K562 (cell line): ENCODE results near the gene SLC35E2B.
"Not testable (repeated sequence)": the region's sequence is repeated elsewhere in the genome, so short reads cannot be mapped to it uniquely, and the experiment has no call there.

ENCODE experiments used
- ARID2 ChIP-seq: fragments of 450-650 bp; IDR thresholded peaks from 2 replicates; pipeline ENCODE4 v1.6.1; 2017; ENCODE audit warnings: antibody characterized with exemption, mild to moderate bottlenecking
- EZH2 ChIP-seq: IDR thresholded peaks from 2 replicates; pipeline ENCODE4 v1.6.1; 2012; ENCODE audit warnings: low read depth, mild to moderate bottlenecking, inconsistent platforms, low read length, borderline replicate concordance
- GTF2F1 ChIP-seq: IDR thresholded peaks from 2 replicates; pipeline ENCODE4 v1.6.1; 2011; ENCODE audit warnings: low read depth, low read length, improper control_type of control experiment
- MAFK ChIP-seq: IDR thresholded peaks from 2 replicates; pipeline ENCODE4 v1.6.1; 2011; ENCODE audit warnings: low read length, improper control_type of control experiment
- RBM39 ChIP-seq: fragments of 200-400 bp; formaldehyde crosslinking; optimal IDR thresholded peaks from 2 replicates; pipeline ENCODE3; 2018; ENCODE audit warnings: low read depth, low read length
- ZNF431 ChIP-seq: sonication (generic); formaldehyde crosslinking; IDR thresholded peaks from 2 replicates; pipeline ENCODE4 v1.8.0; 2022; ENCODE audit warnings: mild to moderate bottlenecking, missing genetic modification reagents
- TF ChIP-seq, protein P1 (sequence below): fragments of 250-450 bp; sonication (Bioruptor Pico); IDR thresholded peaks from 2 replicates; pipeline ENCODE4 v1.4.0; 2020
- TF ChIP-seq, protein P2 (sequence below): IDR thresholded peaks from 2 replicates; pipeline ENCODE4 v1.6.1; 2014; ENCODE audit warnings: antibody characterized with exemption

DNA sequence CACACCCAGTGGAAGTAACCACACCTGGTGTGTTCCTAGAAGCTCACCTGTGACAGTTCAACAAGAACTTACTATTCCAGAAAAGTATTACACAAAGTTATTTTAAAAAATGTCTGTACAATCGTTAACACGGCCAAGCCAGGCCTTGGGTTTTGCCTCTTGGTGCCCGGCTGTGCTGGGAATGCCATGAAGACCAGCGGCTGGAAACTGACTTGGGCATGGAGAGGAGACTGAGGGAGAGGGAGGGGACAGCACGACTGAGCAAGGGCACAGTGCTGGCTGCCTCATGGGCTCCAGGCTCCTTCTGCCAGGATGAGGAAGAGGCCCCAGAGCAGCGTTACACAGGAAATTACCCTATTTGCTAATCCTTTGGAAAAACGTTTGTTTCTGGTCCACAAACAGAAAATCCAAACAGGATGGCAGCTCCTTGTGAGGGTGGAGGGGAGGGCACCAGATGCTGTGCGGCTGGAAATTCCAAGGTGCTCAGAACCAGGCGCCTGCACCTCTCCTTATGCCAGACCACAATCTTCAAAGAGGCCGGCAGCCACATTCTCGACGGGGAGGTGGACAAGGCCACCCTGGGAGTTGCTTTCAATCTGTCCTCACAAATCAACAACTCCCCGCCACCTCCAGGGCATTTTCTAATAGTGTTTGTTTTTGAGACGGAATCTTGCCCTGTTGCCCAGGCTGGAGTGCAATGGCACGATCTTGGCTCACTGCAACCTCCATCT lies 29.6 kb downstream of the SLC35E2B start:
- not testable (repeated sequence) for TF ChIP-seq GTF2F1; ARID2; ZNF431 (CRISPR knock-in tag); MAFK; RBM39; EZH2
- TF ChIP-seq, protein P1, sequence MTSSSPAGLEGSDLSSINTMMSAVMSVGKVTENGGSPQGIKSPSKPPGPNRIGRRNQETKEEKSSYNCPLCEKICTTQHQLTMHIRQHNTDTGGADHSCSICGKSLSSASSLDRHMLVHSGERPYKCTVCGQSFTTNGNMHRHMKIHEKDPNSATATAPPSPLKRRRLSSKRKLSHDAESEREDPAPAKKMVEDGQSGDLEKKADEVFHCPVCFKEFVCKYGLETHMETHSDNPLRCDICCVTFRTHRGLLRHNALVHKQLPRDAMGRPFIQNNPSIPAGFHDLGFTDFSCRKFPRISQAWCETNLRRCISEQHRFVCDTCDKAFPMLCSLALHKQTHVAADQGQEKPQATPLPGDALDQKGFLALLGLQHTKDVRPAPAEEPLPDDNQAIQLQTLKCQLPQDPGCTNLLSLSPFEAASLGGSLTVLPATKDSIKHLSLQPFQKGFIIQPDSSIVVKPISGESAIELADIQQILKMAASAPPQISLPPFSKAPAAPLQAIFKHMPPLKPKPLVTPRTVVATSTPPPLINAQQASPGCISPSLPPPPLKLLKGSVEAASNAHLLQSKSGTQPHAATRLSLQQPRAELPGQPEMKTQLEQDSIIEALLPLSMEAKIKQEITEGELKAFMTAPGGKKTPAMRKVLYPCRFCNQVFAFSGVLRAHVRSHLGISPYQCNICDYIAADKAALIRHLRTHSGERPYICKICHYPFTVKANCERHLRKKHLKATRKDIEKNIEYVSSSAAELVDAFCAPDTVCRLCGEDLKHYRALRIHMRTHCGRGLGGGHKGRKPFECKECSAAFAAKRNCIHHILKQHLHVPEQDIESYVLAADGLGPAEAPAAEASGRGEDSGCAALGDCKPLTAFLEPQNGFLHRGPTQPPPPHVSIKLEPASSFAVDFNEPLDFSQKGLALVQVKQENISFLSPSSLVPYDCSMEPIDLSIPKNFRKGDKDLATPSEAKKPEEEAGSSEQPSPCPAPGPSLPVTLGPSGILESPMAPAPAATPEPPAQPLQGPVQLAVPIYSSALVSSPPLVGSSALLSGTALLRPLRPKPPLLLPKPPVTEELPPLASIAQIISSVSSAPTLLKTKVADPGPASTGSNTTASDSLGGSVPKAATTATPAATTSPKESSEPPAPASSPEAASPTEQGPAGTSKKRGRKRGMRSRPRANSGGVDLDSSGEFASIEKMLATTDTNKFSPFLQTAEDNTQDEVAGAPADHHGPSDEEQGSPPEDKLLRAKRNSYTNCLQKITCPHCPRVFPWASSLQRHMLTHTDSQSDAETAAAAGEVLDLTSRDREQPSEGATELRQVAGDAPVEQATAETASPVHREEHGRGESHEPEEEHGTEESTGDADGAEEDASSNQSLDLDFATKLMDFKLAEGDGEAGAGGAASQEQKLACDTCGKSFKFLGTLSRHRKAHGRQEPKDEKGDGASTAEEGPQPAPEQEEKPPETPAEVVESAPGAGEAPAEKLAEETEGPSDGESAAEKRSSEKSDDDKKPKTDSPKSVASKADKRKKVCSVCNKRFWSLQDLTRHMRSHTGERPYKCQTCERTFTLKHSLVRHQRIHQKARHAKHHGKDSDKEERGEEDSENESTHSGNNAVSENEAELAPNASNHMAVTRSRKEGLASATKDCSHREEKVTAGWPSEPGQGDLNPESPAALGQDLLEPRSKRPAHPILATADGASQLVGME = not testable (repeated sequence)
- TF ChIP-seq, protein P2, sequence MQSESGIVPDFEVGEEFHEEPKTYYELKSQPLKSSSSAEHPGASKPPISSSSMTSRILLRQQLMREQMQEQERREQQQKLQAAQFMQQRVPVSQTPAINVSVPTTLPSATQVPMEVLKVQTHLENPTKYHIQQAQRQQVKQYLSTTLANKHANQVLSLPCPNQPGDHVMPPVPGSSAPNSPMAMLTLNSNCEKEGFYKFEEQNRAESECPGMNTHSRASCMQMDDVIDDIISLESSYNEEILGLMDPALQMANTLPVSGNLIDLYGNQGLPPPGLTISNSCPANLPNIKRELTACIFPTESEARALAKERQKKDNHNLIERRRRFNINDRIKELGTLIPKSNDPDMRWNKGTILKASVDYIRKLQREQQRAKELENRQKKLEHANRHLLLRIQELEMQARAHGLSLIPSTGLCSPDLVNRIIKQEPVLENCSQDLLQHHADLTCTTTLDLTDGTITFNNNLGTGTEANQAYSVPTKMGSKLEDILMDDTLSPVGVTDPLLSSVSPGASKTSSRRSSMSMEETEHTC = not testable (repeated sequence)
